WTC11 (cell line): ENCODE data around the gene PPP1R3F.

ENCODE experiments used
- ATF3 ChIP-seq: sonication (generic); formaldehyde crosslinking; conservative IDR thresholded peaks from 2 replicates; pipeline ENCODE4 v1.8.1; 2022; ENCODE audit warnings: mild to moderate bottlenecking, missing genetic modification reagents
- CTCF ChIP-seq: fragments of 200-600 bp; IDR thresholded peaks from 2 replicates; pipeline ENCODE4 v1.8.0; 2022; ENCODE audit warnings: antibody characterized with exemption
- ELF4 ChIP-seq: sonication (generic); formaldehyde crosslinking; IDR thresholded peaks from 2 replicates; pipeline ENCODE4 v1.8.1; 2022; ENCODE audit warnings: low read depth, mild to moderate bottlenecking, moderate library complexity, missing genetic modification reagents
- FOXJ3 ChIP-seq: sonication (generic); formaldehyde crosslinking; IDR thresholded peaks from 2 replicates; pipeline ENCODE4 v1.9.0; 2021; ENCODE audit warnings: missing genetic modification reagents, mild to moderate bottlenecking, borderline replicate concordance
- JUN ChIP-seq: sonication (generic); formaldehyde crosslinking; IDR thresholded peaks from 2 replicates; pipeline ENCODE4 v1.8.0; 2023; ENCODE audit warnings: mild to moderate bottlenecking, missing genetic modification reagents
- MYBL2 ChIP-seq: sonication (generic); formaldehyde crosslinking; IDR thresholded peaks from 2 replicates; pipeline ENCODE4 v1.8.1; 2023; ENCODE audit warnings: mild to moderate bottlenecking, moderate library complexity, missing genetic modification reagents
- NR2C2 ChIP-seq: sonication (generic); formaldehyde crosslinking; IDR thresholded peaks from 2 replicates; pipeline ENCODE4 v1.8.0; 2022; ENCODE audit warnings: mild to moderate bottlenecking, missing genetic modification reagents
- RELA ChIP-seq: sonication (generic); formaldehyde crosslinking; IDR thresholded peaks from 2 replicates; pipeline ENCODE4 v1.8.1; 2022; ENCODE audit warnings: missing genetic modification reagents, mild to moderate bottlenecking, borderline replicate concordance
- SOX15 ChIP-seq: fragments of 250-450 bp; sonication (Bioruptor Pico); IDR thresholded peaks from 2 replicates; pipeline ENCODE4 v1.9.0; 2021; ENCODE audit warnings: mild to moderate bottlenecking
- TEAD4 ChIP-seq: sonication (generic); formaldehyde crosslinking; IDR thresholded peaks from 2 replicates; pipeline ENCODE4 v1.8.0; 2022; ENCODE audit warnings: mild to moderate bottlenecking, missing genetic modification reagents
- TP53 ChIP-seq: sonication (generic); formaldehyde crosslinking; IDR thresholded peaks from 2 replicates; pipeline ENCODE4 v1.8.1; 2023; ENCODE audit warnings: mild to moderate bottlenecking, missing genetic modification reagents
- USF2 ChIP-seq: sonication (generic); formaldehyde crosslinking; IDR thresholded peaks from 2 replicates; pipeline ENCODE4 v1.8.1; 2023; ENCODE audit warnings: mild to moderate bottlenecking, missing genetic modification reagents, moderate library complexity
- ZBTB21 ChIP-seq: sonication (generic); formaldehyde crosslinking; IDR thresholded peaks from 2 replicates; pipeline ENCODE4 v1.8.1; 2023; ENCODE audit warnings: mild to moderate bottlenecking, missing genetic modification reagents, borderline replicate concordance

GRCh38 chrX:49278081-49278480 is 8.5 kb downstream of the PPP1R3F start:
- no peak for TF ChIP-seq CTCF
- no peak for TF ChIP-seq TP53 (CRISPR knock-in tag)
- TF ChIP-seq TEAD4 (CRISPR knock-in tag): no peak
- TF ChIP-seq NR2C2 (CRISPR knock-in tag): no peak
- TF ChIP-seq ELF4 (CRISPR knock-in tag): no peak
- no peak for TF ChIP-seq ZBTB21 (CRISPR knock-in tag)
- no peak for TF ChIP-seq ATF3
- TF ChIP-seq MYBL2: no peak
- no peak for TF ChIP-seq SOX15
- no peak for TF ChIP-seq RELA (CRISPR knock-in tag)
- TF ChIP-seq USF2 (CRISPR knock-in tag): no peak
- TF ChIP-seq JUN (CRISPR knock-in tag): no peak
- TF ChIP-seq FOXJ3: no peak
